ENCODE data around the gene MROH2B.

MROH2B gene

DNA sequence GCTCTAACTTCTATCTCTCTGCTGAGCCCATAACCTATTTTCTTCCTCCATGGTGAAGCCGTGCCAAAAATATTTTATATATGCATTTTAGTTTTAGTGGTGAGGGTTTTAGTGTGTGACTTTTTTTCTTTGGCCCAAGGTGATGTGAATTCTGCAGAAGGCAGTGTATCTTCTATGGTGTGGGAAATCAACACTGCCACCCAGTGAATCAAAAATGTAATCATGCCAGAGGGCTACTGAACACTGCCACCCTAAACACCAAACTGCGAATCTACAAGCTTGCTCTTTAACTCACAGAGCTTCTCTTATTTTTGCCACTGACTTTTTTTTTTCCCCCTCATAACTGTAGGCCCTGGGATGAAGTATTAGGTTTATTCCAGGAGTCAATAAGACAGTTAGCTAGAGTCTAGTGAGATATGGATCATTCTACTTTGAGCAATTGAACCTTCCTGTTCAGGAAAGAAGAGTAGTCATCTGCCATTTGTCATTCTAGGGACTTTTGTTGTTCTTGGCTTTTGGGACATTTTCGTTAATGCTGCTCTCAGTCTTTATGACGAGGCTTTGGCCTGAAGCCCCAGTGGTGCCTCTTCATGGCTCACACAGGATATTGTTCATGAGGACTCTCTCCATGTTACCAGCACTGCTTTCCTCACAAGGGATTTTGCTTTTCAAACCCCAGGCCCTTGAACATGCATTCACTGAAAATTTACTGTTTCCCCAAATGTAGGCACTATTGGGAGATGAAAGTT, 108.8 kb downstream of the MROH2B start:
- TF ChIP-seq CTCF (IDR thresholded peaks at IDR 0.05; ENCODE audit: low read depth, low read length), result no peak
- peak in 1 of 2 donors; percentile 52 for DNase-seq (ENCODE audit: low read depth in 2 of 2)

DNA sequence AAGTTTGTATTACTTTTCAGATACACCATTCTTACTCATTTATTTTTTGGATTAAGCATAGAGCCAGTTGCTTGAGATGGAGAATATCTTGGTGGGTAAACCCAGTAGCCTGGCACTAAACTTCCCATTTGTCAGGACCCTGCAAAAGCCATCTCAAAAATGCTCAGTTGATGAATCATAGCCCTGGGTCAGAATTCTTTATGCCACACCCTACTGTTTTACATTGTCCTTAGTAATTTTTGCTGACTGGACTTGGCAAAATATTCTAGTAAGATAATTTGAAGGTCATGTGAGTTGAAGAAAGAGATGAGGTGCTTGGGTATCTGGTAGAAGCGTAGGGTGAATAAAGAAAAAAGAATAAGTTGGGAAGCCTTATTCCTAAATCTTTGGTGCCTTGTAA, 111.1 kb downstream of the MROH2B start:
- no peak for TF ChIP-seq CTCF (IDR thresholded peaks at IDR 0.05; ENCODE audit: low read depth, low read length)
- peak; percentile 23 to 55 for DNase-seq (ENCODE audit: low read depth in 2 of 2)
- H3K4me3 ChIP-seq (replicated peaks in 1 of 2; ENCODE audit: low read depth in 2 of 2, low read length in 2 of 2), result no peak overlapping the region

More for the DNA sequence above, 108.8 kb downstream of the MROH2B start:
- H3K4me3 ChIP-seq (replicated peaks in 1 of 2; ENCODE audit: low read depth in 2 of 2, low read length in 2 of 2), result no peak overlapping the region

DNA sequence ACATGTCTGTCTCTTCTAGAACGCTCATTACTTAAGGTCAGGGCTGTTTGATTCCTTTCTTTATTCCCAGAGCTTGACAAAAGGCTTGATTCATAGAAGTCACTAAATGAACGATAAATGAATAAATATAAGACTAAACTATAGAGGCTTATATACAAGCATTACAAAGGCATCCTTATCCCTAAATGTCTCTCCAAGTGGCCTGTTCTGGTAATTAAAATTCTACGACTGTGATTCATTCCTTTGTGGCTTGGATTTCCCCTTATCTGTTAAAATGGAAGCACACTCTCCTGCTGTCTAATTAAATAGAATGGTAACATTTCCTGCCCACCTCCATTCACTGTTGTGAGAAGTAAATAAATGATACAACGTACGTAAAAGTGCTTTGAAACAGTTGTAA, 112.3 kb downstream of the MROH2B start:
- no peak overlapping the region for H3K4me3 ChIP-seq (replicated peaks in 1 of 2; ENCODE audit: low read depth in 2 of 2, low read length in 2 of 2)
- no peak for DNase-seq (ENCODE audit: low read depth in 2 of 2)
- no peak for TF ChIP-seq CTCF (IDR thresholded peaks at IDR 0.05; ENCODE audit: low read depth, low read length)

DNA sequence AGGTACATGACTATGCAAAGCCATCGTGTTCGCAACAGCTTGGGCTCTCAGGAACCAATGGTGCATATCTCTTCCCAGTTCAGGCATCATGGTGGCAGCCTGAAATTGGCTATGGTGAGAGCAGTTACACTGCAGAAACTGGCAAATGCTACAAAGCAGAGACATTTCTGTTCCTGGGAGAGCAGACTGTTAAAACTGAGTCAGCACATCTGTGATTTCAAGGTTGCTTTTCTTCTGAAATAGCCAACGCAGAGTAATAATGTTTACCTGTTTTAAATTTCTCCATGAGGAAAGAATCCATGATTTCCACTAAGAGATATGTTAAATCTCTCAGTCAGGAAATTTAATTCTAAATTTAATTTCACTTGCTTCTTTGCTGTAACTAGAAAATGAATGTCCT, 114.1 kb downstream of the MROH2B start:
- TF ChIP-seq CTCF (IDR thresholded peaks at IDR 0.05; ENCODE audit: low read depth, low read length), result no peak
- no peak for DNase-seq (ENCODE audit: low read depth in 2 of 2)
- H3K4me3 ChIP-seq (replicated peaks in 1 of 2; ENCODE audit: low read depth in 2 of 2, low read length in 2 of 2), result no peak overlapping the region

DNA sequence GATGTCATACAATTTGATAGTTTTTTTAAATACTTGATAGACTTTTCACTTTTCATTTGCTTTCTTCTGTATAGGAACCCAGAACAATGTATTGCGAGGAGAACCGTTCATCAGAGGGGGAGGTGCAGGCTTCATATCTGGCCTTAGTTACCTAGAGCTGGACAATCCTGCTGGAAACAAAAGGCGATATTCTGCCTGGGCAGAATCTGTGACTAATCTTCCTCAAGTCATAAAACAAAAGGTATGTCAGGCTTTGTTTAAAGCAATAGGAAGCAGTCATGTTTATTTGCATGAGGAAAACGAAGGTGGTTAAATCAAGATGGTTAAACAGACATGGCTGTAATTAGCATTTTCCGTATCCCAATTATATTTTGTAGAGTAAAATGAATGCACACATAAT, 115.8 kb downstream of the MROH2B start:
- no peak overlapping the region for H3K4me3 ChIP-seq (replicated peaks in 1 of 2; ENCODE audit: low read depth in 2 of 2, low read length in 2 of 2)
- peak in 1 of 2 donors; percentile 6 for DNase-seq (ENCODE audit: low read depth in 2 of 2)
- no peak for TF ChIP-seq CTCF (IDR thresholded peaks at IDR 0.05; ENCODE audit: low read depth, low read length)

All from cardiac fibroblast (primary cell).